ENCODE measurements around the gene C2orf49. TPM values are rescaled to one million over a fixed set of nuclear protein-coding genes. Genes with fewer than 3 reads are reported as not detected.

Gene C2orf49
- total RNA-seq, 1 donor from 2014 or later, result 12.7 TPM

Other genes starting within 250 kb of the C2orf49 start
- not detected in 2 replicates for gene GPR45, start 95.8 kb upstream of the C2orf49 start, total RNA-seq
- 46.0 and 48.4 TPM in 2 replicates for gene TGFBRAP1, start 7.8 kb upstream of the C2orf49 start, total RNA-seq
- gene FHL2, start 61.5 kb downstream of the C2orf49 start, total RNA-seq, result 115 and 169 TPM in 2 replicates